Liver (tissue), 9 donors: ENCODE data around the gene GOLGA1. TPM values are rescaled to one million over a fixed set of nuclear protein-coding genes. Genes with fewer than 3 reads are reported as not detected.

Experiments used
- DNase-seq: peaks from one replicate; pipeline ENCODE4 v3.0.0-alpha.2; 2017; ENCODE audit warnings: low spot score
- H3K27ac ChIP-seq, 2 donors: one replicate each; pipeline ENCODE4 v1.7.0; 2013; ENCODE audit warnings: inconsistent platforms in 2 of 2, low read length in 2 of 2, control low read depth in 1 of 2, low read depth in 1 of 2, mild to moderate bottlenecking in 1 of 2
- H3K27me3 ChIP-seq, 4 donors: one replicate each; pipeline versions ENCODE4 v1.6.1 to v1.7.0; 2013; ENCODE audit warnings: low read length in 3 of 4, inconsistent platforms in 1 of 4, mild to moderate bottlenecking in 1 of 4, moderate library complexity in 1 of 4; ENCODE audit not compliant: control insufficient read depth in 4 of 4, insufficient read depth in 4 of 4
- H3K36me3 ChIP-seq, 4 donors: one replicate each; pipeline versions ENCODE4 v1.6.1 to v1.7.0; 2013; ENCODE audit warnings: low read length in 3 of 4, mild to moderate bottlenecking in 3 of 4, low read depth in 1 of 4, moderate library complexity in 1 of 4; ENCODE audit not compliant: control insufficient read depth in 4 of 4, insufficient read depth in 3 of 4
- H3K4me1 ChIP-seq, 4 donors: one replicate each; pipeline versions ENCODE4 v1.6.1 to v1.7.0; 2013; ENCODE audit warnings: low read length in 3 of 4, mild to moderate bottlenecking in 3 of 4, moderate library complexity in 1 of 4; ENCODE audit not compliant: control insufficient read depth in 4 of 4, insufficient read depth in 4 of 4
- H3K4me3 ChIP-seq, 3 donors: one replicate each; pipeline versions ENCODE4 v1.6.1 to v1.7.0; 2013; ENCODE audit warnings: low read length in 3 of 3, control low read depth in 1 of 3, low read depth in 1 of 3, mild to moderate bottlenecking in 1 of 3
- H3K9ac ChIP-seq, 2 donors: one replicate each; pipeline ENCODE4 v1.7.0; 2013; ENCODE audit warnings: low read length in 2 of 2, mild to moderate bottlenecking in 2 of 2, moderate library complexity in 2 of 2, control low read depth in 1 of 2, low read depth in 1 of 2
- H3K9me3 ChIP-seq, 4 donors: one replicate each; pipeline versions ENCODE4 v1.6.1 to v1.7.0; 2013; ENCODE audit warnings: low read length in 3 of 4; ENCODE audit not compliant: control insufficient read depth in 4 of 4
- EGR1 ChIP-seq, 2 donors: IDR thresholded peaks; 2 replicates each; pipeline ENCODE4 v1.6.1; 2016 to 2018; ENCODE audit warnings: antibody characterized with exemption in 2 of 2, low read depth in 2 of 2
- FOXA1 ChIP-seq: IDR thresholded peaks from 2 replicates; pipeline ENCODE4 v1.6.1; 2016; ENCODE audit warnings: antibody characterized with exemption
- FOXA2 ChIP-seq: IDR thresholded peaks from 2 replicates; pipeline ENCODE4 v1.6.1; 2016; ENCODE audit warnings: antibody characterized with exemption
- HNF4A ChIP-seq, 2 donors: conservative IDR thresholded peaks; 2 replicates each; pipeline ENCODE4 v1.6.1; 2016; ENCODE audit warnings: antibody characterized with exemption in 2 of 2, mild to moderate bottlenecking in 2 of 2
- HNF4G ChIP-seq: IDR thresholded peaks from 2 replicates; pipeline ENCODE4 v1.6.1; 2016; ENCODE audit warnings: antibody characterized with exemption
- JUND ChIP-seq, 2 donors: IDR thresholded peaks; 2 replicates each; pipeline ENCODE4 v1.6.1; 2016; ENCODE audit warnings: antibody characterized with exemption in 2 of 2
- NR2F2 ChIP-seq: IDR thresholded peaks from 2 replicates; pipeline ENCODE4 v1.6.1; 2016; ENCODE audit warnings: antibody characterized with exemption
- RAD21 ChIP-seq, 2 donors: IDR thresholded peaks; 2 replicates each; pipeline ENCODE4 v1.6.1; 2016; ENCODE audit warnings: antibody characterized with exemption in 2 of 2, mild to moderate bottlenecking in 2 of 2
- RXRA ChIP-seq, 2 donors: IDR thresholded peaks; 2 replicates each; pipeline ENCODE4 v1.6.1; 2017 to 2018; ENCODE audit warnings: antibody characterized with exemption in 2 of 2, mild to moderate bottlenecking in 1 of 2
- SP1 ChIP-seq: IDR thresholded peaks from 2 replicates; pipeline ENCODE4 v1.6.1; 2018; ENCODE audit warnings: antibody characterized with exemption, mild to moderate bottlenecking
- TAF1 ChIP-seq: conservative IDR thresholded peaks from 2 replicates; pipeline ENCODE4 v1.6.1; 2016; ENCODE audit warnings: antibody characterized with exemption, mild to moderate bottlenecking
- YY1 ChIP-seq: IDR thresholded peaks from 2 replicates; pipeline ENCODE4 v1.6.1; 2016; ENCODE audit warnings: antibody characterized with exemption, mild to moderate bottlenecking
- WGBS: extraction: QIAGEN DNeasy Blood & Tissue Kit; methylation state at CpG from one replicate; pipeline ENCODE4 v1.1.7; 2013; 5-methylcytosine and 5-hydroxymethylcytosine counted together
- polyA plus RNA-seq, 2 donors: library from polyadenylated mRNA; stranded (reverse) in 1 of 2; unstranded in 1 of 2; fragments of 200-250 nt in 1 of 2; fragments of >200 nt in 1 of 2; fragmentation: Nextera tagmentation in 1 of 2; extraction: Ambion mirVana in 1 of 2; gene quantifications; one replicate each; pipeline versions ENCODE4 v1.2.1 to v1.2.3, GENCODE V29; 2013 to 2015
- total RNA-seq, 2 donors: library from RNA; depleted of rRNA; stranded (reverse); fragments of >200 nt; gene quantifications; one replicate each; pipeline ENCODE4 v1.2.3, GENCODE V29; 2014
- TF ChIP-seq, protein P1 (sequence below): fragments of 150-350 bp; IDR thresholded peaks from 2 replicates; pipeline ENCODE4 v1.5.1; 2017; ENCODE audit warnings: improper control_type of control experiment, low read depth, low read length; ENCODE audit not compliant: missing input control
- TF ChIP-seq, protein P2 (sequence below): IDR thresholded peaks from 2 replicates; pipeline ENCODE4 v1.6.1; 2016; ENCODE audit warnings: antibody characterized with exemption, mild to moderate bottlenecking
- TF ChIP-seq, protein P3 (sequence below): IDR thresholded peaks from 2 replicates; pipeline ENCODE4 v1.6.1; 2016; ENCODE audit warnings: antibody characterized with exemption
- TF ChIP-seq, protein P4 (sequence below): IDR thresholded peaks from 2 replicates; pipeline ENCODE4 v1.6.1; 2016; ENCODE audit warnings: antibody characterized with exemption
- TF ChIP-seq, protein P5 (sequence below): IDR thresholded peaks from 2 replicates; pipeline ENCODE4 v1.6.1; 2016; ENCODE audit warnings: antibody characterized with exemption
- donor health status: healthy.
- donor health status: healthy.
- donor health status: healthy.
- donor health status: healthy.
- donor health status: healthy.

The GOLGA1 gene
- total and polyA plus RNA-seq, 4 donors = 5.9 to 17.6 (median 8.9) TPM

DNA sequence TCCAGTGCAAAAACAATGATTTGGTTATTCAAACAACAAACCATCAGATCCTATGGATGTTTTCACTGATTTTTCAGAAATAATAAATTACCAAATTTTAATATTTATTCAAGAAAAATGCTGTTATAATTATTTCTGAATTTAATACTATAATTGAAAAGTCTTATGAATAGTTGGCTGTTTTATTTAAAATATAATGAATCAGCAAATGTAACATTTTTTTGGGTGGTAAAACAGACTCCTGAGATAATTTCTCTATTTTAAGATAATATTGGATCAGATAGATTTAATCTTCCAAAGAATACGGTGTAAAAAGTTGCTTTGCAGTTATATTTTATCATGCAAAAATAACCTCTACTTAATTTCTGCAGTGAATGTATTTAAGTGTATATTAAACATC, 5.3 kb upstream of the GOLGA1 start:
- Histone ChIP-seq H3K4me3 (no peak overlapping the region), H3K27me3 (no peaks in the 10 kb centered on the region), H3K9me3 (no peaks in the 10 kb centered on the region), H3K9ac (no peak overlapping the region), H3K36me3 (no peaks in the 10 kb centered on the region), H3K27ac (no peak overlapping the region), H3K4me1 (peaks cover 9 to 48% (median 29%) of the 10 kb centered on the region in 4 donors)
- no peak for TF ChIP-seq TAF1
- TF ChIP-seq, protein P1, sequence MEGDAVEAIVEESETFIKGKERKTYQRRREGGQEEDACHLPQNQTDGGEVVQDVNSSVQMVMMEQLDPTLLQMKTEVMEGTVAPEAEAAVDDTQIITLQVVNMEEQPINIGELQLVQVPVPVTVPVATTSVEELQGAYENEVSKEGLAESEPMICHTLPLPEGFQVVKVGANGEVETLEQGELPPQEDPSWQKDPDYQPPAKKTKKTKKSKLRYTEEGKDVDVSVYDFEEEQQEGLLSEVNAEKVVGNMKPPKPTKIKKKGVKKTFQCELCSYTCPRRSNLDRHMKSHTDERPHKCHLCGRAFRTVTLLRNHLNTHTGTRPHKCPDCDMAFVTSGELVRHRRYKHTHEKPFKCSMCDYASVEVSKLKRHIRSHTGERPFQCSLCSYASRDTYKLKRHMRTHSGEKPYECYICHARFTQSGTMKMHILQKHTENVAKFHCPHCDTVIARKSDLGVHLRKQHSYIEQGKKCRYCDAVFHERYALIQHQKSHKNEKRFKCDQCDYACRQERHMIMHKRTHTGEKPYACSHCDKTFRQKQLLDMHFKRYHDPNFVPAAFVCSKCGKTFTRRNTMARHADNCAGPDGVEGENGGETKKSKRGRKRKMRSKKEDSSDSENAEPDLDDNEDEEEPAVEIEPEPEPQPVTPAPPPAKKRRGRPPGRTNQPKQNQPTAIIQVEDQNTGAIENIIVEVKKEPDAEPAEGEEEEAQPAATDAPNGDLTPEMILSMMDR = no peak
- no peak for TF ChIP-seq FOXA2
- TF ChIP-seq FOXA1 = no peak
- TF ChIP-seq, protein P2, sequence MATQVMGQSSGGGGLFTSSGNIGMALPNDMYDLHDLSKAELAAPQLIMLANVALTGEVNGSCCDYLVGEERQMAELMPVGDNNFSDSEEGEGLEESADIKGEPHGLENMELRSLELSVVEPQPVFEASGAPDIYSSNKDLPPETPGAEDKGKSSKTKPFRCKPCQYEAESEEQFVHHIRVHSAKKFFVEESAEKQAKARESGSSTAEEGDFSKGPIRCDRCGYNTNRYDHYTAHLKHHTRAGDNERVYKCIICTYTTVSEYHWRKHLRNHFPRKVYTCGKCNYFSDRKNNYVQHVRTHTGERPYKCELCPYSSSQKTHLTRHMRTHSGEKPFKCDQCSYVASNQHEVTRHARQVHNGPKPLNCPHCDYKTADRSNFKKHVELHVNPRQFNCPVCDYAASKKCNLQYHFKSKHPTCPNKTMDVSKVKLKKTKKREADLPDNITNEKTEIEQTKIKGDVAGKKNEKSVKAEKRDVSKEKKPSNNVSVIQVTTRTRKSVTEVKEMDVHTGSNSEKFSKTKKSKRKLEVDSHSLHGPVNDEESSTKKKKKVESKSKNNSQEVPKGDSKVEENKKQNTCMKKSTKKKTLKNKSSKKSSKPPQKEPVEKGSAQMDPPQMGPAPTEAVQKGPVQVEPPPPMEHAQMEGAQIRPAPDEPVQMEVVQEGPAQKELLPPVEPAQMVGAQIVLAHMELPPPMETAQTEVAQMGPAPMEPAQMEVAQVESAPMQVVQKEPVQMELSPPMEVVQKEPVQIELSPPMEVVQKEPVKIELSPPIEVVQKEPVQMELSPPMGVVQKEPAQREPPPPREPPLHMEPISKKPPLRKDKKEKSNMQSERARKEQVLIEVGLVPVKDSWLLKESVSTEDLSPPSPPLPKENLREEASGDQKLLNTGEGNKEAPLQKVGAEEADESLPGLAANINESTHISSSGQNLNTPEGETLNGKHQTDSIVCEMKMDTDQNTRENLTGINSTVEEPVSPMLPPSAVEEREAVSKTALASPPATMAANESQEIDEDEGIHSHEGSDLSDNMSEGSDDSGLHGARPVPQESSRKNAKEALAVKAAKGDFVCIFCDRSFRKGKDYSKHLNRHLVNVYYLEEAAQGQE = no peak
- TF ChIP-seq JUND (IDR thresholded peaks at IDR 0.05) = no peak
- TF ChIP-seq, protein P3, sequence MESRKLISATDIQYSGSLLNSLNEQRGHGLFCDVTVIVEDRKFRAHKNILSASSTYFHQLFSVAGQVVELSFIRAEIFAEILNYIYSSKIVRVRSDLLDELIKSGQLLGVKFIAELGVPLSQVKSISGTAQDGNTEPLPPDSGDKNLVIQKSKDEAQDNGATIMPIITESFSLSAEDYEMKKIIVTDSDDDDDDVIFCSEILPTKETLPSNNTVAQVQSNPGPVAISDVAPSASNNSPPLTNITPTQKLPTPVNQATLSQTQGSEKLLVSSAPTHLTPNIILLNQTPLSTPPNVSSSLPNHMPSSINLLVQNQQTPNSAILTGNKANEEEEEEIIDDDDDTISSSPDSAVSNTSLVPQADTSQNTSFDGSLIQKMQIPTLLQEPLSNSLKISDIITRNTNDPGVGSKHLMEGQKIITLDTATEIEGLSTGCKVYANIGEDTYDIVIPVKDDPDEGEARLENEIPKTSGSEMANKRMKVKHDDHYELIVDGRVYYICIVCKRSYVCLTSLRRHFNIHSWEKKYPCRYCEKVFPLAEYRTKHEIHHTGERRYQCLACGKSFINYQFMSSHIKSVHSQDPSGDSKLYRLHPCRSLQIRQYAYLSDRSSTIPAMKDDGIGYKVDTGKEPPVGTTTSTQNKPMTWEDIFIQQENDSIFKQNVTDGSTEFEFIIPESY = no peak
- TF ChIP-seq YY1 = no peak
- no peak for TF ChIP-seq RXRA (IDR thresholded peaks at IDR 0.05)
- DNase-seq = no peak
- 86% methylated on average over 1 of the region's 1 CpG for WGBS

DNA sequence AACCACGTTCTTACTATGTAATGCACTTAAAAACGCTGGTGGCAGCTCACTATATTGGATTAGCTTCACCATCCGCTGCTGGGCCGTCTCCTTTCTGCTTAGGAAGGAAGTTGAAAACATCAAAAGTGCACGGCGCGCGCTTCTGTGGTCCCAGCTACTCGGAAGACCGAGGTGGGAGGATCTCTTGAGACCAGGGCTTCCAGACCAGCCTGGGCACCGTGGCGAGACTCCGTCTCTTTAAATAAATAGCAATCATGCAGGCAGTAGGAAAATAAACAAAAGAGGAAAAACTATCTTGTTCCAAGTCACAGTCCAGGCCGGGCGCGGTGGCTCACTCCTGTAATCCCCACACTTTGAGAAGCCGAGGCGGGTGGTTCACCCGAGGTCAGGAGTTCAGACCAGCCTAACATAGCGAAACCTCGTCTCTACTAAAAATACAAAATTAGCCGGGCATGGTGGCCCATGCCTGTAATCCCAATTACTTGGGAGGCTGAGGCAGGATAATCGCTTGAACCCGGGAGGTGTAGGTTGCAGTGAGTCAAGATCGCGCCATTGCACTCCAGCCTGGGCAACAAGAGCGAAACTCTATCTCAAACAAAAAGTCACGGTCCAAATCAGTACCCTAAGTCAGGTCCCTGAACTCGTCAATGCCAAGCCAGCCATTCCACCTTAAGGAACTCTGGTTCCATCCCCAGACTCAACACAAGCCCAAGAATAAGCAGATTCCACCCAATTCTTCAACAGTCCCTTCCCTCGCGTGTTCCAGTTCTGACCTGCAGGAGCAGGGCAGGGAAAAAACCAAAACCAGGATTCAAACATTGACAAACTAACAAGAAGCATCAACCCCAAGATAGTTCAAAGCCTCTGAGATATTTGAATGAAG, 1.0 kb upstream of the GOLGA1 start:
- Histone ChIP-seq H3K27me3 (no peaks in the 10 kb centered on the region), H3K4me3 (peak overlapping the region; percentile 76 to 98 (median 86)), H3K9ac (peak overlapping the region; percentile 91 to 96), H3K4me1 (peaks cover 3 to 25% (median 9%) of the 10 kb centered on the region in 4 donors), H3K36me3 (peaks cover 2 to 7% (median 5%) of the 10 kb centered on the region in 4 donors), H3K27ac (peak overlapping the region; percentile 98 to 99), H3K9me3 (no peaks in the 10 kb centered on the region)
- WGBS = 4% methylated on average over 31 of the region's 31 CpGs
- peak; percentile 64 for DNase-seq
- no peak for TF ChIP-seq EGR1 (IDR thresholded peaks at IDR 0.05; ENCODE audit: low read depth in 2 of 2)
- TF ChIP-seq TAF1 = peak; percentile 52
- peak; percentile 38 for TF ChIP-seq SP1
- no peak for TF ChIP-seq FOXA1
- TF ChIP-seq RXRA (IDR thresholded peaks at IDR 0.05) = peak; percentile 59 to 84
- TF ChIP-seq FOXA2 = no peak
- TF ChIP-seq HNF4G = no peak
- TF ChIP-seq, protein P2 = no peak
- TF ChIP-seq YY1 = peak; percentile 49
- TF ChIP-seq, protein P4, sequence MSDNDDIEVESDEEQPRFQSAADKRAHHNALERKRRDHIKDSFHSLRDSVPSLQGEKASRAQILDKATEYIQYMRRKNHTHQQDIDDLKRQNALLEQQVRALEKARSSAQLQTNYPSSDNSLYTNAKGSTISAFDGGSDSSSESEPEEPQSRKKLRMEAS = peak; percentile 58
- TF ChIP-seq, protein P5, sequence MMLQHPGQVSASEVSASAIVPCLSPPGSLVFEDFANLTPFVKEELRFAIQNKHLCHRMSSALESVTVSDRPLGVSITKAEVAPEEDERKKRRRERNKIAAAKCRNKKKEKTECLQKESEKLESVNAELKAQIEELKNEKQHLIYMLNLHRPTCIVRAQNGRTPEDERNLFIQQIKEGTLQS = no peak
- TF ChIP-seq HNF4A (conservative IDR thresholded peaks at IDR 0.05) = peak in 1 of 2 donors; percentile 38
- TF ChIP-seq, protein P3 = no peak
- TF ChIP-seq RAD21 (IDR thresholded peaks at IDR 0.05) = peak; percentile 13 to 19
- TF ChIP-seq JUND (IDR thresholded peaks at IDR 0.05) = no peak
- TF ChIP-seq NR2F2 = no peak
